HepG2 (cell line): Measurements from ENCODE around the gene AUTS2. TPM values are rescaled to one million over a fixed set of nuclear protein-coding genes. Genes with fewer than 3 reads are reported as not detected.

Experiments used
- ATAC-seq: fragments of 200-7000 bp; cut with Tn5 transposase; 3 replicates; pipeline ENCODE4 v1.9.1; 2020; ENCODE audit warnings: mild to moderate bottlenecking, moderate library complexity
- BruUV-seq: library from RNA; stranded (reverse); fragments of 400-500 nt; replicated peaks from 2 replicates; lab custom pipeline; 2021; lab: Mats Ljungman, UMichigan
- CTCF ChIA-PET: fragments of 300-600 bp; formaldehyde crosslinking; extraction: SDS; loops from one replicate; lab custom pipeline; 2021; ENCODE audit warnings: low total read pairs, inconsistent platforms, low intra/inter-chr PET ratio; lab: Yijun Ruan, JAX
- POLR2A ChIA-PET: fragments of 350-600 bp; sonication (Branson Sonifier 250); formaldehyde crosslinking; loops from one replicate; lab custom pipeline; 2020; ENCODE audit warnings: antibody characterized with exemption, inconsistent platforms; lab: Yijun Ruan, JAX
- DNase-seq: peaks from one replicate; pipeline ENCODE4 v3.0.0-alpha.2; 2015; ENCODE audit warnings: low spot score
- FAIRE-seq: peaks from 3 replicates; lab custom pipeline; 2011; peaks lifted over from hg19 to GRCh38; lab: Jason Lieb, UNC
- H2AFZ ChIP-seq: one replicate; pipeline ENCODE4 v1.6.1; 2011; ENCODE audit warnings: low read length, inconsistent platforms
- H3K27ac ChIP-seq: fragments of 300-600 bp; 3 replicates; pipeline ENCODE4 v1.8.0; 2011; ENCODE audit warnings: mixed run types, mild to moderate bottlenecking, mixed read lengths, low read length, inconsistent platforms; ENCODE audit not compliant: insufficient read depth; ENCODE audit errors: extremely low read length
- H3K27me3 ChIP-seq, 2 experiments: fragments of 200-600 bp in 1 of 2; 2 replicates in 1 of 2; 3 replicates in 1 of 2; pipeline versions ENCODE4 v1.6.0 to v1.8.0; 2011; ENCODE audit warnings: low read length in 2 of 2, mild to moderate bottlenecking in 2 of 2, moderate library complexity in 2 of 2, inconsistent platforms in 1 of 2; ENCODE audit not compliant: insufficient read depth in 2 of 2, control insufficient read depth in 1 of 2
- H3K36me3 ChIP-seq, 2 experiments: fragments of 200-600 bp in 1 of 2; replicated peaks in 1 of 2; 2 replicates in 1 of 2; 3 replicates in 1 of 2; pipeline versions ENCODE4 v1.5.1 to v1.8.0; 2011; ENCODE audit warnings: low read length in 2 of 2, inconsistent platforms in 1 of 2; ENCODE audit not compliant: insufficient read depth in 2 of 2, control insufficient read depth in 1 of 2
- H3K4me1 ChIP-seq: 2 replicates; pipeline ENCODE4 v1.5.1; 2012; ENCODE audit warnings: low read length, inconsistent platforms; ENCODE audit not compliant: insufficient read depth
- H3K4me2 ChIP-seq: 2 replicates; pipeline ENCODE4 v1.6.0; 2011; ENCODE audit warnings: low read depth, low read length, inconsistent platforms
- H3K4me3 ChIP-seq, 3 experiments: fragments of 200-600 bp in 1 of 3; sonication (generic), shearing (Covaris generic) in 1 of 3; replicated peaks in 1 of 3; 2 replicates each; pipeline ENCODE4 v1.5.1; 2011 to 2016; ENCODE audit warnings: low read length in 3 of 3, inconsistent platforms in 2 of 3, low read depth in 2 of 3, mild to moderate bottlenecking in 2 of 3, control low read depth in 1 of 3, mixed read lengths in 1 of 3; ENCODE audit not compliant: insufficient read depth in 1 of 3
- H3K79me2 ChIP-seq: one replicate; pipeline ENCODE4 v1.6.1; 2011; ENCODE audit warnings: low read length, inconsistent platforms; ENCODE audit not compliant: insufficient read depth
- H3K9ac ChIP-seq: 2 replicates; pipeline ENCODE4 v1.6.0; 2011; ENCODE audit warnings: mild to moderate bottlenecking, low read depth, low read length, inconsistent platforms; ENCODE audit not compliant: insufficient read depth
- H3K9me3 ChIP-seq: 2 replicates; pipeline ENCODE4 v1.5.1; 2012; ENCODE audit warnings: mild to moderate bottlenecking, low read length
- H4K20me1 ChIP-seq: 2 replicates; pipeline ENCODE4 v1.6.0; 2011; ENCODE audit warnings: inconsistent platforms, mild to moderate bottlenecking, low read length, moderate library complexity; ENCODE audit not compliant: insufficient read depth
- BRCA1 ChIP-seq: sonication (generic); formaldehyde crosslinking; IDR thresholded peaks from 2 replicates; pipeline ENCODE4 v1.4.0; 2020; ENCODE audit warnings: missing genetic modification reagents
- FOXO1 ChIP-seq: sonication (generic); formaldehyde crosslinking; IDR thresholded peaks from 2 replicates; pipeline ENCODE4 v1.4.0; 2020; ENCODE audit warnings: missing genetic modification reagents
- GLI4 ChIP-seq: sonication (generic); formaldehyde crosslinking; IDR thresholded peaks from 2 replicates; pipeline ENCODE4 v1.5.1; 2020; ENCODE audit warnings: missing genetic modification reagents, mild to moderate bottlenecking, moderate library complexity, borderline replicate concordance
- MAF1 ChIP-seq: sonication (generic); formaldehyde crosslinking; IDR thresholded peaks from 2 replicates; pipeline ENCODE4 v1.5.0; 2020; ENCODE audit warnings: missing genetic modification reagents, borderline replicate concordance
- NCOA2 ChIP-seq: sonication (generic); formaldehyde crosslinking; IDR thresholded peaks from 2 replicates; pipeline ENCODE4 v1.8.0; 2022; ENCODE audit warnings: inconsistent platforms
- NFIB ChIP-seq: sonication (generic); formaldehyde crosslinking; IDR thresholded peaks from 2 replicates; pipeline ENCODE4 v1.9.0; 2021; ENCODE audit warnings: missing genetic modification reagents, mild to moderate bottlenecking, borderline replicate concordance
- PRMT3 ChIP-seq: sonication (generic); formaldehyde crosslinking; IDR thresholded peaks from 2 replicates; pipeline ENCODE4 v1.8.1; 2022; ENCODE audit warnings: low read depth, mild to moderate bottlenecking, moderate library complexity, missing genetic modification reagents, borderline replicate concordance
- SMYD3 ChIP-seq: sonication (generic); formaldehyde crosslinking; IDR thresholded peaks from 2 replicates; pipeline ENCODE4 v1.8.1; 2023; ENCODE audit warnings: mild to moderate bottlenecking, missing genetic modification reagents
- TAF1 ChIP-seq: sonication (generic); formaldehyde crosslinking; IDR thresholded peaks from 2 replicates; pipeline ENCODE4 v1.4.0; 2020; ENCODE audit warnings: missing genetic modification reagents
- TCF7 ChIP-seq: sonication (generic); IDR thresholded peaks from 2 replicates; pipeline ENCODE4 v1.6.1; 2016; ENCODE audit warnings: antibody characterized with exemption, low read depth
- ZNF556 ChIP-seq: sonication (generic); formaldehyde crosslinking; IDR thresholded peaks from 2 replicates; pipeline ENCODE4 v1.4.0; 2020; ENCODE audit warnings: mild to moderate bottlenecking, missing genetic modification reagents, borderline replicate concordance
- ZNF747 ChIP-seq: sonication (generic); formaldehyde crosslinking; IDR thresholded peaks from 2 replicates; pipeline ENCODE4 v1.8.1; 2023; ENCODE audit warnings: missing genetic modification reagents, mild to moderate bottlenecking, borderline replicate concordance
- WGBS: methylation state at CpG from one replicate; pipeline ENCODE4 v1.1.6; 2017; ENCODE audit warnings: low lambda C conversion rate; 5-methylcytosine and 5-hydroxymethylcytosine counted together
- in situ Hi-C: cut with HindIII; loops from 2 replicates; pipeline ENCODE4 v1.10.0; 2017; ENCODE audit warnings: low pct_unique_long_range_greater_than_20kb; ENCODE audit not compliant: extremely low pct_ligation_motif_present
- intact Hi-C: fragments of 100-400 bp; cut with micrococcal nuclease; formaldehyde crosslinking; loops from one replicate; pipeline ENCODE4 v1.10.0; 2022; ENCODE audit not compliant: unreplicated experiment
- polyA plus RNA-seq, 8 experiments: library from polyadenylated mRNA; depleted of rRNA in 3 of 8; stranded (reverse) in 7 of 8; unstranded in 1 of 8; fragments of >200 nt; fragmentation: Illumina TruSeq in 4 of 8; extraction: Trizol in 4 of 8; gene quantifications; 2 replicates each; pipeline versions ENCODE4 v1.2.1 to v1.2.3, GENCODE V29; 2011 to 2016; ENCODE audit warnings: low read depth in 4 of 8, missing spikeins in 1 of 8, mixed read lengths in 1 of 8; ENCODE audit not compliant: insufficient read depth in 1 of 8
- total RNA-seq, 5 experiments: library from RNA; depleted of rRNA; stranded (reverse); fragments of >200 nt; fragmentation: Illumina TruSeq; extraction: Trizol; gene quantifications; 2 replicates each; pipeline ENCODE4 v1.2.3, GENCODE V29; 2016; ENCODE audit warnings: low read depth in 1 of 5
- TF ChIP-seq, protein P1 (sequence below): sonication (generic); formaldehyde crosslinking; IDR thresholded peaks from 2 replicates; pipeline ENCODE4 v1.4.0; 2020; ENCODE audit warnings: missing genetic modification reagents, borderline replicate concordance

The AUTS2 gene
- total and polyA plus RNA-seq, 2 of the 13 experiments (the other 11 are each of a cell fraction or from before 2014, with no cell fraction given): 0.38 TPM; not detected in 1

DNA sequence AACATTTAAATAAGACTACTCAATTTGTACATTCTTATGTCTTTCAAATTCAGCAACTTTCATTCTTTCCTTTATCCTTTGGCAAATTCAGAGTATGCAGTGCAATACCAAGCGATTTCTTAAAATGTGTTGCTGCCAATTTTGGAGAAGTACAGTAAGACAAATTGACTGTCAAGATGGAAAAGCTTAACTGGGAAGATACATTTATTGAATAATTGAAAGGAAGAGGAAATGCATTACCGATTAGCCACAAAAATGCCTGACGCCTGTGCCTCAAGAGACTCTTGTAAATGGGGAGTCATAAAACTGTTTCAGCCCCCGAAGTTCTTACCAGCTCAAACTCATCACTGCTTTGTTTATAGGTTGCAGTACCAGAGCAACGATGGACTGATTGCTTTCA, 1160.4 kb downstream of the AUTS2 start (continued):
- TF ChIP-seq GLI4: no peak
- TF ChIP-seq, all 625 proteins: peak for 0

DNA sequence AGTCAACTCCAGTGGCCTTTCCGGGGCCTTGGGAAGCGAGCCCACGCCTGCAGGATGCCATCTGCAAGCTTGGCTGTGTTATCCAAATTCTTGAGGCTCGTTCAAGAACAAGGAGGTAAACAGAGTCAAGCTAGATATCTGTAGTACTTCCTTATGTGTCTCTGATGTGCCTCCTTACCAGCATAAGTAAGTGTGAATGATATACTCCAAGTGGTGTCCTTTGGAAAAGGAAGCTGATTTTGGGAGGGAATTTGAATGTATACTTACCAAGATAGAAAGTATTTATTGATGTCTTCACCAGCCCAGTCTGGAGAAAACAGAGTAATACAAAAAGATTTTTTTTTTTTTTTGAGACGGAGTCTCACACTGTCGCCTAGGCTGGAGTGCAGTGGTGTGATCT, 1161.4 kb downstream of the AUTS2 start:
- Histone ChIP-seq H4K20me1 (no peaks in the 10 kb centered on the region), H3K79me2 (no peaks in the 10 kb centered on the region), H3K4me1 (no peaks in the 10 kb centered on the region), H3K9me3 (no peaks in the 10 kb centered on the region), H3K4me2 (no peak overlapping the region), H3K4me3 (no peak overlapping the region), H3K27me3 (no peaks in the 10 kb centered on the region), H3K9ac (no peak overlapping the region), H3K36me3 (no peaks in the 10 kb centered on the region), H3K27ac (no peak overlapping the region), H2AFZ (no peak overlapping the region)
- ChIA-PET CTCF (no interaction called here), POLR2A (no interaction called here)
- WGBS: 48% methylated on average over 6 of the region's 6 CpGs
- no peak for FAIRE-seq
- TF ChIP-seq SMYD3 (CRISPR knock-in tag) (no peak), ZNF747 (CRISPR knock-in tag) (no peak), ZNF556 (CRISPR knock-in tag) (no peak), BRCA1 (CRISPR knock-in tag) (no peak), MAF1 (CRISPR knock-in tag) (no peak), NCOA2 (no peak), TCF7 (no peak), FOXO1 (CRISPR knock-in tag) (no peak), NFIB (CRISPR knock-in tag) (no peak), TAF1 (CRISPR knock-in tag) (no peak), PRMT3 (CRISPR knock-in tag) (no peak)
- TF ChIP-seq, protein P1, sequence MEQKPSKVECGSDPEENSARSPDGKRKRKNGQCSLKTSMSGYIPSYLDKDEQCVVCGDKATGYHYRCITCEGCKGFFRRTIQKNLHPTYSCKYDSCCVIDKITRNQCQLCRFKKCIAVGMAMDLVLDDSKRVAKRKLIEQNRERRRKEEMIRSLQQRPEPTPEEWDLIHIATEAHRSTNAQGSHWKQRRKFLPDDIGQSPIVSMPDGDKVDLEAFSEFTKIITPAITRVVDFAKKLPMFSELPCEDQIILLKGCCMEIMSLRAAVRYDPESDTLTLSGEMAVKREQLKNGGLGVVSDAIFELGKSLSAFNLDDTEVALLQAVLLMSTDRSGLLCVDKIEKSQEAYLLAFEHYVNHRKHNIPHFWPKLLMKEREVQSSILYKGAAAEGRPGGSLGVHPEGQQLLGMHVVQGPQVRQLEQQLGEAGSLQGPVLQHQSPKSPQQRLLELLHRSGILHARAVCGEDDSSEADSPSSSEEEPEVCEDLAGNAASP (CRISPR knock-in tag): no peak
- in situ Hi-C loops (no loop called here), intact Hi-C loops (no loop called here)
- DNase-seq: no peak
- no TSS peak for BruUV-seq
- no peak for ATAC-seq
